Measurements from ENCODE around the gene RPS15. TPM values are rescaled to one million over a fixed set of nuclear protein-coding genes. Genes with fewer than 3 reads are reported as not detected.
A peak's percentile ranks its signal among the peaks of the same experiment; 100 is the strongest.

The RPS15 gene
- polyA plus RNA-seq, 1 donor (not counting 4 experiments of a cell fraction or from before 2014, with no cell fraction given) = 795 TPM

DNA sequence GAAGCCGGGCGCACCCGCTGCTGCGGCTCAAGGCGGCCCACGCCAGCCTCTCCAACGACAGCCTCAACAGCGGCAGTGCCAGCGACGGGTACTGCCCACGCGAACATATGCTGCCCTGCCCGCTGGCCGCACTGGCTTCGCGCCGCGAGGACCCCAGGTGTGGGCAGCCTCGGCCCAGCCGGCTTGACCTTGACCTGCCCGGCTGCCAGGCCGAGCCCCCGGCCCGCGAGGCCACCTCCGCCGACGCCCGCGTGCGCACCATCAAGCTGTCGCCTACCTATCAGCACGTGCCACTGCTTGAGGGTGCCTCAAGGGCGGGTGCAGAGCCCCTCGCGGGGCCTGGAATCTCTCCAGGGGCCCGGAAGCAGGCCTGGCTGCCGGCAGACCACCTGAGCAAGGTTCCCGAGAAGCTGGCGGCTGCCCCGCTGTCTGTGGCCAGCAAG, 27.8 kb downstream of the RPS15 start:
- H3K27ac ChIP-seq (ENCODE audit: control insufficient read depth, insufficient read depth, low read length) = no peak overlapping the region
- TF ChIP-seq EZH2 (IDR thresholded peaks at IDR 0.05; ENCODE audit: low read length) = no peak
- TF ChIP-seq, protein P1, sequence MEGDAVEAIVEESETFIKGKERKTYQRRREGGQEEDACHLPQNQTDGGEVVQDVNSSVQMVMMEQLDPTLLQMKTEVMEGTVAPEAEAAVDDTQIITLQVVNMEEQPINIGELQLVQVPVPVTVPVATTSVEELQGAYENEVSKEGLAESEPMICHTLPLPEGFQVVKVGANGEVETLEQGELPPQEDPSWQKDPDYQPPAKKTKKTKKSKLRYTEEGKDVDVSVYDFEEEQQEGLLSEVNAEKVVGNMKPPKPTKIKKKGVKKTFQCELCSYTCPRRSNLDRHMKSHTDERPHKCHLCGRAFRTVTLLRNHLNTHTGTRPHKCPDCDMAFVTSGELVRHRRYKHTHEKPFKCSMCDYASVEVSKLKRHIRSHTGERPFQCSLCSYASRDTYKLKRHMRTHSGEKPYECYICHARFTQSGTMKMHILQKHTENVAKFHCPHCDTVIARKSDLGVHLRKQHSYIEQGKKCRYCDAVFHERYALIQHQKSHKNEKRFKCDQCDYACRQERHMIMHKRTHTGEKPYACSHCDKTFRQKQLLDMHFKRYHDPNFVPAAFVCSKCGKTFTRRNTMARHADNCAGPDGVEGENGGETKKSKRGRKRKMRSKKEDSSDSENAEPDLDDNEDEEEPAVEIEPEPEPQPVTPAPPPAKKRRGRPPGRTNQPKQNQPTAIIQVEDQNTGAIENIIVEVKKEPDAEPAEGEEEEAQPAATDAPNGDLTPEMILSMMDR (optimal IDR thresholded peaks at IDR 0.05 in 1 of 3, IDR thresholded peaks at IDR 0.05 in 1 of 3, conservative IDR thresholded peaks at IDR 0.05 in 1 of 3; ENCODE audit: extremely low read depth in 1 of 3, insufficient read depth in 2 of 3, low read length in 3 of 3) = no peak
- H3K27me3 ChIP-seq (ENCODE audit: control insufficient read depth, extremely low read depth, insufficient read depth, low read length) = peaks cover 50% of the 10 kb centered on the region
- peaks cover 14% of the 10 kb centered on the region for H3K4me1 ChIP-seq (ENCODE audit: control insufficient read depth, extremely low read depth, insufficient read depth, low read length)
- dilution Hi-C loops (cut with MboI; ENCODE audit: extremely low pct_ligation_motif_present, low sequenced_read_pairs) = no loop called here
- DNase-seq (ENCODE audit: low read depth, low spot score) (no peak), FAIRE-seq (no peak)
- peaks cover 4% of the 10 kb centered on the region for H4K20me1 ChIP-seq (ENCODE audit: control insufficient read depth, extremely low read depth, insufficient read depth, low read length)
- H3K79me2 ChIP-seq (ENCODE audit: control insufficient read depth, insufficient read depth, low read length) = no peaks in the 10 kb centered on the region
- H3K9ac ChIP-seq (ENCODE audit: control insufficient read depth, extremely low read depth, insufficient read depth, low read length) = no peak overlapping the region
- no peaks in the 10 kb centered on the region for H3K36me3 ChIP-seq (ENCODE audit: control insufficient read depth in 2 of 2, extremely low read depth in 1 of 2, insufficient read depth in 2 of 2, low read length in 2 of 2)
- no peak overlapping the region for H3K4me3 ChIP-seq (ENCODE audit: control insufficient read depth in 2 of 3, extremely low read depth in 1 of 3, insufficient read depth in 2 of 3, low read depth in 1 of 3, low read length in 3 of 3)
- peak overlapping the region; percentile 41 for H3K4me2 ChIP-seq (ENCODE audit: control insufficient read depth, extremely low read depth, insufficient read depth, low read depth, low read length)
- H3K9me1 ChIP-seq (ENCODE audit: control insufficient read depth, extremely low read depth, insufficient read depth, low read length) = no peaks in the 10 kb centered on the region
- H2AFZ ChIP-seq (ENCODE audit: control insufficient read depth, low read length) = no peak overlapping the region
- H3K9me3 ChIP-seq (ENCODE audit: control insufficient read depth, low read depth, low read length) = no peaks in the 10 kb centered on the region

DNA sequence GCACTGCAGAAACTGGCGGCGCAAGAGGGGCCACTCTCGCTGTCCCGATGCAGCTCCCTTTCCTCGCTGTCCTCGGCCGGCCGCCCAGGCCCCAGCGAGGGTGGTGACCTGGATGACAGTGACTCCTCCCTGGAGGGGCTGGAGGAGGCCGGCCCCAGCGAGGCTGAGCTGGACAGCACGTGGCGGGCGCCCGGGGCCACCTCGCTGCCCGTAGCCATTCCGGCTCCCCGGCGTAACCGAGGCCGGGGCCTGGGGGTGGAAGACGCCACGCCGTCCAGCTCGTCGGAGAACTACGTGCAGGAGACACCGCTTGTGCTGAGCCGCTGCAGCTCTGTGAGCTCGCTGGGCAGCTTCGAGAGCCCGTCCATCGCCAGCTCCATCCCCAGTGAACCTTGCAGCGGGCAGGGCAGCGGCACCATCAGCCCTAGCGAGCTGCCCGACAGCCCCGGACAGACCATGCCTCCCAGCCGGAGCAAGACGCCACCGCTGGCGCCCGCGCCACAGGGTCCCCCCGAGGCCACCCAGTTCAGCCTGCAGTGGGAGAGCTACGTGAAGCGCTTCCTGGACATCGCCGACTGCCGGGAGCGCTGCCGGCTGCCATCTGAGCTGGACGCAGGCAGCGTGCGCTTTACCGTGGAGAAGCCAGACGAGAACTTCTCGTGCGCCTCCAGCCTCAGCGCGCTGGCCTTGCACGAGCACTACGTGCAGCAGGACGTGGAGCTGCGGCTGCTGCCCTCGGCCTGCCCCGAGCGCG, 28.4 kb downstream of the RPS15 start:
- peaks cover 16% of the 10 kb centered on the region for H3K4me1 ChIP-seq (ENCODE audit: control insufficient read depth, extremely low read depth, insufficient read depth, low read length)
- peaks cover 56% of the 10 kb centered on the region for H3K27me3 ChIP-seq (ENCODE audit: control insufficient read depth, extremely low read depth, insufficient read depth, low read length)
- no peak overlapping the region for H3K4me3 ChIP-seq (ENCODE audit: control insufficient read depth in 2 of 3, extremely low read depth in 1 of 3, insufficient read depth in 2 of 3, low read depth in 1 of 3, low read length in 3 of 3)
- no peaks in the 10 kb centered on the region for H3K79me2 ChIP-seq (ENCODE audit: control insufficient read depth, insufficient read depth, low read length)
- no peaks in the 10 kb centered on the region for H3K9me1 ChIP-seq (ENCODE audit: control insufficient read depth, extremely low read depth, insufficient read depth, low read length)
- dilution Hi-C loops (cut with MboI; ENCODE audit: extremely low pct_ligation_motif_present, low sequenced_read_pairs) = no loop called here
- H3K27ac ChIP-seq (ENCODE audit: control insufficient read depth, insufficient read depth, low read length) = no peak overlapping the region
- TF ChIP-seq, protein P1 (optimal IDR thresholded peaks at IDR 0.05 in 1 of 3, IDR thresholded peaks at IDR 0.05 in 1 of 3, conservative IDR thresholded peaks at IDR 0.05 in 1 of 3; ENCODE audit: extremely low read depth in 1 of 3, insufficient read depth in 2 of 3, low read length in 3 of 3) = no peak
- TF ChIP-seq EZH2 (IDR thresholded peaks at IDR 0.05; ENCODE audit: low read length) = peak; percentile 85
- H3K4me2 ChIP-seq (ENCODE audit: control insufficient read depth, extremely low read depth, insufficient read depth, low read depth, low read length) = no peak overlapping the region
- FAIRE-seq = no peak
- no peak overlapping the region for H2AFZ ChIP-seq (ENCODE audit: control insufficient read depth, low read length)
- no peaks in the 10 kb centered on the region for H3K9me3 ChIP-seq (ENCODE audit: control insufficient read depth, low read depth, low read length)
- H4K20me1 ChIP-seq (ENCODE audit: control insufficient read depth, extremely low read depth, insufficient read depth, low read length) = peaks cover 9% of the 10 kb centered on the region
- no peak overlapping the region for H3K9ac ChIP-seq (ENCODE audit: control insufficient read depth, extremely low read depth, insufficient read depth, low read length)
- no peak for DNase-seq (ENCODE audit: low read depth, low spot score)
- no peaks in the 10 kb centered on the region for H3K36me3 ChIP-seq (ENCODE audit: control insufficient read depth in 2 of 2, extremely low read depth in 1 of 2, insufficient read depth in 2 of 2, low read length in 2 of 2)

Measured in keratinocyte (primary cell).